ENCODE measurements around the gene ZBTB4. TPM values are rescaled to one million over a fixed set of nuclear protein-coding genes. Genes with fewer than 3 reads are reported as not detected.

ZBTB4 gene
- total RNA-seq, 1 donor from 2014 or later, result 25.1 TPM

DNA sequence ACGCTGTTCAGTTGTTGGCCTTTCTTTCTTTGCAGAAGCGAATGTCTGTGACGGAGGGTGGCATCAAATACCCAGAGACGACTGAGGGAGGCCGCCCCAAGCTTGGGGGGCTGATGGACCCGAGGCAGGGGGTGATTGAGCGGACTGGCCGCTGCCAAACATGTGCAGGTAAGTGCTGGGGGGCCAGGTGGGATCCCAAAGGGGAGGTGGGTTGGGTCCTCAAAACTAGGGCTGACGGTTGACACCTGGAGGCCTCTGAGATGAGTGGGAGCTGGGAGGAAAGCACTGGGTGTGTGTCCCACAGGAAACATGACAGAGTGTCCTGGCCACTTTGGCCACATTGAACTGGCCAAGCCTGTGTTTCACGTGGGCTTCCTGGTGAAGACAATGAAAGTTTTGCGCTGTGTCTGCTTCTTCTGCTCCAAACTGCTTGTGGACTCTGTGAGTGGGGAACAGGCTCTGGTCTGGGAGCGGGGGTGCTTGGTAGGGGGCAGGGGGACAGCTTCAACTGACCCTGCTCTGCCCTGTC lies 16.5 kb upstream of the ZBTB4 start:
- Mint-ChIP-seq H3K4me3 (ENCODE audit: unreplicated experiment) (no peak overlapping the region), H3K36me3 (ENCODE audit: unreplicated experiment) (no peaks in the 10 kb centered on the region), H3K9me3 (ENCODE audit: unreplicated experiment) (peaks cover 4% of the 10 kb centered on the region), H3K4me1 (ENCODE audit: low read depth, unreplicated experiment) (peaks cover 15% of the 10 kb centered on the region), H3K27ac (ENCODE audit: unreplicated experiment) (no peak overlapping the region), H3K27me3 (ENCODE audit: unreplicated experiment) (no peaks in the 10 kb centered on the region)
- no peak for DNase-seq
- TF ChIP-seq CTCF (IDR thresholded peaks at IDR 0.05; ENCODE audit: partially characterized antibody, unreplicated experiment), result no peak

- no peak for TF ChIP-seq CTCF (IDR thresholded peaks at IDR 0.05; ENCODE audit: partially characterized antibody, unreplicated experiment)
- Mint-ChIP-seq H3K36me3 (ENCODE audit: unreplicated experiment) (no peaks in the 10 kb centered on the region), H3K27me3 (ENCODE audit: unreplicated experiment) (no peaks in the 10 kb centered on the region), H3K4me1 (ENCODE audit: low read depth, unreplicated experiment) (peaks cover 19% of the 10 kb centered on the region), H3K4me3 (ENCODE audit: unreplicated experiment) (no peak overlapping the region), H3K27ac (ENCODE audit: unreplicated experiment) (no peak overlapping the region), H3K9me3 (ENCODE audit: unreplicated experiment) (peaks cover 4% of the 10 kb centered on the region)
- no peak for DNase-seq
Observed at GRCh38 chr17:7493941-7494340, 14.5 kb upstream of the ZBTB4 start.

- TF ChIP-seq CTCF (IDR thresholded peaks at IDR 0.05; ENCODE audit: partially characterized antibody, unreplicated experiment), result no peak
- Mint-ChIP-seq H3K9me3 (ENCODE audit: unreplicated experiment) (peaks cover 5% of the 10 kb centered on the region), H3K4me1 (ENCODE audit: low read depth, unreplicated experiment) (peaks cover 30% of the 10 kb centered on the region), H3K27ac (ENCODE audit: unreplicated experiment) (no peak overlapping the region), H3K27me3 (ENCODE audit: unreplicated experiment) (peaks cover 4% of the 10 kb centered on the region), H3K4me3 (ENCODE audit: unreplicated experiment) (no peak overlapping the region), H3K36me3 (ENCODE audit: unreplicated experiment) (no peaks in the 10 kb centered on the region)
- DNase-seq, result no peak
Observed at GRCh38 chr17:7491583-7491982, 12.2 kb upstream of the ZBTB4 start.

DNA sequence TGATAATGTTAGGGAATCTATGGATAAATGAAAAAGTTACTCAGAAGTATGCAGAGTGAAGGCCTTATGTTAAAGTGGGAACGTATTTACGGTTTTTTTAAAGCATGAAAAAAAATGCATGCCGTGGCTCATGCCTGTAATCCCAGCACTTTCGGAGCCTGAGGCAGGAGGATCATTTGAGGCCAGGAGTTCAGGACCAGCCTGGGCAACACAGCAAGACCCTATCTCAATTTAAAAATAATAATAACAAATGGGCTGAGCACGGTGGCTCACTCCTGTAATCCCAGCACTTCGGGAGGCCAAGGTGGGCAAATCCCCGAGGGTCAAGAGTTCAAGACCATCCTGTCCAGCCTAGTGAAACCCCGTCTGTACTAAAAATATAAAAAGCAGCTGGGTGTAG lies 10.7 kb upstream of the ZBTB4 start:
- Mint-ChIP-seq H3K9me3 (ENCODE audit: unreplicated experiment) (peaks cover 5% of the 10 kb centered on the region), H3K27me3 (ENCODE audit: unreplicated experiment) (peaks cover 4% of the 10 kb centered on the region), H3K4me1 (ENCODE audit: low read depth, unreplicated experiment) (peaks cover 40% of the 10 kb centered on the region), H3K27ac (ENCODE audit: unreplicated experiment) (no peak overlapping the region), H3K4me3 (ENCODE audit: unreplicated experiment) (peak overlapping the region; percentile 0), H3K36me3 (ENCODE audit: unreplicated experiment) (no peaks in the 10 kb centered on the region)
- DNase-seq, result no peak
- no peak for TF ChIP-seq CTCF (IDR thresholded peaks at IDR 0.05; ENCODE audit: partially characterized antibody, unreplicated experiment)

GRCh38 chr17:7486181-7486580 lies 6.8 kb upstream of the ZBTB4 start:
- Mint-ChIP-seq H3K9me3 (ENCODE audit: unreplicated experiment) (peaks cover 16% of the 10 kb centered on the region), H3K4me1 (ENCODE audit: low read depth, unreplicated experiment) (peaks cover 41% of the 10 kb centered on the region), H3K27ac (ENCODE audit: unreplicated experiment) (no peak overlapping the region), H3K4me3 (ENCODE audit: unreplicated experiment) (peak overlapping the region; percentile 83), H3K27me3 (ENCODE audit: unreplicated experiment) (peaks cover 15% of the 10 kb centered on the region), H3K36me3 (ENCODE audit: unreplicated experiment) (no peaks in the 10 kb centered on the region)
- no peak for TF ChIP-seq CTCF (IDR thresholded peaks at IDR 0.05; ENCODE audit: partially characterized antibody, unreplicated experiment)
- DNase-seq, result no peak
